ENCODE measurements around the gene MCTP1. TPM values are rescaled to one million over a fixed set of nuclear protein-coding genes. Genes with fewer than 3 reads are reported as not detected.

The MCTP1 gene
- total and polyA plus RNA-seq, 2 of the 8 experiments (the other 6 are each of a cell fraction or from before 2014, with no cell fraction given) = 0.56 to 3.4 TPM

GRCh38 chr5:95181644-95182043 lies 103.2 kb downstream of the MCTP1 start (continued):
- TF ChIP-seq CHD7 (IDR thresholded peaks at IDR 0.05; ENCODE audit: insufficient replicate concordance, low read length) = no peak

Data from H1 (cell line).